Progenitor cell of endocrine pancreas (in vitro differentiated cells): ENCODE measurements around the gene TAF4. TPM values are rescaled to one million over a fixed set of nuclear protein-coding genes. Genes with fewer than 3 reads are reported as not detected.

ENCODE experiments used
- DNase-seq: peaks from one replicate; pipeline ENCODE4 v3.0.0; 2021; ENCODE audit warnings: low spot score; ENCODE audit not compliant: unreplicated experiment
- H3K27ac Mint-ChIP-seq: 2 replicates; pipeline ENCODE4 v1.8.0; 2021; ENCODE audit warnings: mild to moderate bottlenecking, moderate library complexity, mixed read lengths
- H3K27me3 Mint-ChIP-seq: 2 replicates; pipeline ENCODE4 v1.8.0; 2021; ENCODE audit warnings: mixed read lengths
- H3K36me3 Mint-ChIP-seq: 2 replicates; pipeline ENCODE4 v1.8.0; 2022; ENCODE audit warnings: mixed read lengths; ENCODE audit not compliant: insufficient read depth
- H3K4me1 Mint-ChIP-seq: 2 replicates; pipeline ENCODE4 v1.8.0; 2021; ENCODE audit warnings: low read depth, mixed read lengths
- H3K4me3 Mint-ChIP-seq: 2 replicates; pipeline ENCODE4 v1.8.0; 2021; ENCODE audit warnings: low read depth, mild to moderate bottlenecking, moderate library complexity, mixed read lengths
- H3K9me3 Mint-ChIP-seq: 2 replicates; pipeline ENCODE4 v1.8.0; 2021; ENCODE audit warnings: low read depth, mixed read lengths
- CTCF ChIP-seq: fragments of 200-600 bp; sonication (generic); IDR thresholded peaks from one replicate; pipeline ENCODE4 v1.5.0; 2021; ENCODE audit warnings: antibody characterized with exemption, mild to moderate bottlenecking; ENCODE audit not compliant: unreplicated experiment
- total RNA-seq: library from RNA; stranded (reverse); gene quantifications from 2 replicates; pipeline ENCODE4 v1.2.1, GENCODE V29; 2021

The TAF4 gene
- total RNA-seq, 1 donor from 2014 or later: 34.7 TPM

DNA sequence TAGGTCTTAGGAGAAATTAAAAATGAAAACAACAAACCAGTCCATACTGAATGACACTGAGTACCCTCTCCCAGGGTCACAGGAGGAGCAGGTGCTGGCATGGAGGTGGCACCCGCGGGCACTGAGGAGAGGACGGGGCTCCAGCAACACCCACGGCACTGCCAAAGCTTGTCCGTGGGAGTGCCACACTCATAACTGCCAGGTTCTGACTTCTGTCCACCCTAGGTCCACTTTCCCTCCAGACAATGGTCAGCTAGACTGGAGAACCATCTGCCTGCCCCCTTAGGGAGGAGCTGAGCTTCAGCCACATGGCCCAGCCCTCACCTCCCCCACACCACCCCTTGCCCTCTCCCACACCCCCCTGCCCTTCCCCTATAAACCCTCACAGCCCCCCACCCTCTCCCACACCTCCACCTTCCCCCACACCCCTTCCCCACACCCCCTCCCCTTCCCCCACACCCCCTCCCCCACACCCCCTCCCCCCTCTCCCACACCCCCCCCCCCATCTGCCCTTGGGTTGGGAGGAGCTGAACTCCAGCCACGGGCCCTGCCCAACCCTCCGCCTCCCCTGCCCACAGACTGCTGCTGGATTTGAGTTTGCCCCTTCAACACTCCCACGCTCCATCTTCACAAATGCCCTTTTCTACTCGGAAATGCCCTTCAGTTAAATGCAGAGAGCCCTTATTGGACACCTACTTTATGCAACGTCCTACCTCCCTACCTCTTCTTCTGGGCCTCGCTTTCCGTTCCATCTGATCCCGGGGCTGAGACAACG lies 129.6 kb downstream of the TAF4 start:
- no peak for TF ChIP-seq CTCF
- no peaks in the 10 kb centered on the region for H3K9me3 Mint-ChIP-seq
- H3K27me3 Mint-ChIP-seq: peaks cover 4% of the 10 kb centered on the region
- no peak for DNase-seq
- H3K27ac Mint-ChIP-seq: no peak overlapping the region
- H3K4me1 Mint-ChIP-seq: no peaks in the 10 kb centered on the region
- H3K36me3 Mint-ChIP-seq: no peaks in the 10 kb centered on the region
- no peak overlapping the region for H3K4me3 Mint-ChIP-seq

DNA sequence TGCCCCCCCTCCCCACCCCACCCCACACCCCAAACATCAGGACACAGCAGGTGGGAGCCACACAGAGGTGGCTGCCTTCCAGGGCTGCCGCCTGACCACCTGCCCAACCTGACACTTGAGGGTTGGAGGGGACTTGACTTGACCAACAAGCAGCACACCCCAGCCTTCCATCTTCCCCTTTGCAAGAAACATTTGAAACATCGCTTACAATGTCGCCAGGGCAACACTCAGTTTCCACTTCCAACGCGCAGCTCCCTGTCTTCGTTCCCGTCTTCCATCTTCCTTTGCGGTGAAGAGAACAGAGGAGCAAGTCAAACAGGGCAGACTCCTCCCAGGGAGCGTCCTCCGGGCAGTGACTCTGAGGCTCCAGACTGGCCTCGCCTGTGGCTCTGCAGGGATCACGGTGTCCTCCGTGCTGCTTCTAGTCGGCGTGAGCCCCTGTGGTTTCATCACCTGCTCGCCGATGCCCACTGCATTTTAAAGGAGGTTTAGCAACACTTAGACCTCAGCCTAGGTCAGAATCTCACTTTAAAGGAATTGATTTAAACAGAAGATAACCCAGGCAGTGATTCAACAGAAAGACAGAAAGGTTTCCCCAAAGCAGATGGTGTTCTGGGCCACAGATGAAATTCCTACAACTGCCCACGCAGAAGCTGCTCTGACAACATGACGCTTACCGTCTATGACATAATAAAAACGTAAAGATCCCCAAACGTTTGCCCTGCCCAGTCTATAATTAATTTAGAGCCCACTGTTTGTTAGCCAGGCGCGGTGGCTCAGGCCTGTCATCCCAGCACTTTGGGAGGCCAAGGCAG lies 130.8 kb downstream of the TAF4 start:
- H3K4me3 Mint-ChIP-seq: no peak overlapping the region
- no peak overlapping the region for H3K27ac Mint-ChIP-seq
- no peaks in the 10 kb centered on the region for H3K36me3 Mint-ChIP-seq
- no peaks in the 10 kb centered on the region for H3K4me1 Mint-ChIP-seq
- TF ChIP-seq CTCF: no peak
- H3K27me3 Mint-ChIP-seq: peaks cover 4% of the 10 kb centered on the region
- no peak for DNase-seq
- H3K9me3 Mint-ChIP-seq: no peaks in the 10 kb centered on the region

- TF ChIP-seq CTCF: no peak
- H3K36me3 Mint-ChIP-seq: no peaks in the 10 kb centered on the region
- no peaks in the 10 kb centered on the region for H3K4me1 Mint-ChIP-seq
- no peak overlapping the region for H3K27ac Mint-ChIP-seq
- DNase-seq: no peak
- H3K4me3 Mint-ChIP-seq: no peak overlapping the region
- no peaks in the 10 kb centered on the region for H3K9me3 Mint-ChIP-seq
- peaks cover 4% of the 10 kb centered on the region for H3K27me3 Mint-ChIP-seq
Measured at GRCh38 chr20:61933951-61934715, 131.5 kb downstream of the TAF4 start.

DNA sequence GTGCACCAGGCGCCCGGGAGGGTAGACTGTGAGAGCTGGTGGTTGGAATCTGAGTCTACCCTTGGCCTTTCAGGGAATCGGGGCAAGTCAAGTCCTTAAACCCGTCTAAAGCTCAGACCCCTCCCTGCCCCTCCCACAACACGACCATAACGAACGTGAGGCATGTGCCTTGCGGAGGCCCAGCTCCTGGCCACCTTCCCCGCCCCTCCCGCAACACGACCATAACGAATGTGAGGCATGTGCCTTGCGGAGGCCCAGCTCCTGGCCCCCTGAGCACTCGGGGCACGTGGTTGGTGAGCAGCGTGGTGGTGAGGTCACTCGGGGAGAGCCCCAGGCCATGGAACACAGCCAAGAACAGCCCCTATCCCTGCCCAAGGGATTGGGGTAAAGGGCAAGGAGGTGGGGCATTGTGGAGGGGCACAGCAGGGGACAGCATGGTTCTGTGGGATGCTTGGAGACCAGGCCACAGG lies 132.2 kb downstream of the TAF4 start:
- no peak for TF ChIP-seq CTCF
- Mint-ChIP-seq H3K9me3 (no peaks in the 10 kb centered on the region), H3K27me3 (peaks cover 4% of the 10 kb centered on the region), H3K36me3 (no peaks in the 10 kb centered on the region), H3K4me1 (no peaks in the 10 kb centered on the region), H3K4me3 (no peak overlapping the region), H3K27ac (no peak overlapping the region)
- no peak for DNase-seq
